A549 (cell line): ENCODE results near the gene CKMT2. TPM values are rescaled to one million over a fixed set of nuclear protein-coding genes. Genes with fewer than 3 reads are reported as not detected.
A peak's percentile ranks its signal among the peaks of the same experiment; 100 is the strongest.
"Not testable (repeated sequence)": the region's sequence is repeated elsewhere in the genome, so short reads cannot be mapped to it uniquely, and the experiment has no call there.

ENCODE experiments used
- ATAC-seq, 2 experiments: fragments of 200-7000 bp in 1 of 2; fragments of >200 bp in 1 of 2; cut with Nextera tagmentation in 1 of 2; cut with Tn5 transposase in 1 of 2; 3 replicates each; pipeline versions ENCODE4 v1.8.0 to v1.9.1; 2018 to 2020; ENCODE audit warnings: mild to moderate bottlenecking in 1 of 2, moderate library complexity in 1 of 2
- CTCF ChIA-PET: fragments of 300-600 bp; sonication (Branson Sonifier 250); formaldehyde crosslinking; extraction: SDS; loops from one replicate; lab custom pipeline; 2021; ENCODE audit warnings: antibody characterized with exemption, inconsistent platforms; lab: Yijun Ruan, JAX
- POLR2A ChIA-PET: fragments of 350-600 bp; formaldehyde crosslinking; extraction: SDS; loops from one replicate; lab custom pipeline; 2021; ENCODE audit warnings: antibody characterized with exemption, inconsistent platforms; lab: Yijun Ruan, JAX
- DNase-seq, 2 experiments: peaks; one replicate each; pipeline versions ENCODE4 v3.0.0 to v3.0.0-alpha.2; 2011 to 2016; ENCODE audit warnings: low read depth in 1 of 2, low spot score in 1 of 2
- FAIRE-seq: peaks from 2 replicates; lab custom pipeline; 2011; peaks lifted over from hg19 to GRCh38; lab: Jason Lieb, UNC
- H3K27ac ChIP-seq, 2 experiments: fragments of >200 bp; sonication (Bioruptor Twin); formaldehyde crosslinking; 3 replicates each; pipeline ENCODE4 v1.5.1; 2016 to 2017
- H3K4me1 ChIP-seq: fragments of >200 bp; sonication (Bioruptor Twin); formaldehyde crosslinking; 3 replicates; pipeline ENCODE4 v1.6.1; 2016
- H3K4me2 ChIP-seq: fragments of >200 bp; sonication (Bioruptor Twin); formaldehyde crosslinking; 3 replicates; pipeline ENCODE4 v1.6.1; 2016
- H3K4me3 ChIP-seq: fragments of >200 bp; sonication (Bioruptor Twin); formaldehyde crosslinking; 3 replicates; pipeline ENCODE4 v1.5.1; 2016
- H3K9me3 ChIP-seq: fragments of >200 bp; sonication (Bioruptor Twin); formaldehyde crosslinking; 3 replicates; pipeline ENCODE4 v1.6.1; 2016
- CBX2 ChIP-seq: fragments of 200-600 bp; sonication (generic); IDR thresholded peaks from 2 replicates; pipeline ENCODE4 v1.6.1; 2016; ENCODE audit warnings: low read depth, mild to moderate bottlenecking, borderline replicate concordance
- CBX8 ChIP-seq: fragments of 200-600 bp; sonication (generic); IDR thresholded peaks from 2 replicates; pipeline ENCODE4 v1.6.1; 2016
- CHD2 ChIP-seq: fragments of 150-350 bp; IDR thresholded peaks from 2 replicates; pipeline ENCODE4 v1.6.1; 2014; ENCODE audit warnings: low read length; ENCODE audit not compliant: partially characterized antibody
- CHD4 ChIP-seq: fragments of 200-600 bp; sonication (generic); IDR thresholded peaks from 2 replicates; pipeline ENCODE4 v1.6.1; 2016; ENCODE audit warnings: antibody characterized with exemption, mild to moderate bottlenecking, borderline replicate concordance
- EHMT2 ChIP-seq: fragments of 200-600 bp; sonication (generic); IDR thresholded peaks from 2 replicates; pipeline ENCODE4 v1.6.1; 2016; ENCODE audit warnings: antibody characterized with exemption, low read depth, mild to moderate bottlenecking, moderate library complexity
- EP300 ChIP-seq, 2 experiments: fragments of >200 bp; sonication (Bioruptor Twin); formaldehyde crosslinking; IDR thresholded peaks; 2 replicates in 1 of 2; 3 replicates in 1 of 2; pipeline ENCODE4 v1.6.1; 2016 to 2017
- FOSB ChIP-seq: fragments of 250-450 bp; sonication (Bioruptor Pico); IDR thresholded peaks from 2 replicates; pipeline ENCODE4 v1.5.0; 2020; ENCODE audit warnings: mild to moderate bottlenecking, moderate library complexity
- FOXS1 ChIP-seq: fragments of 250-450 bp; sonication (Bioruptor Pico); IDR thresholded peaks from 2 replicates; pipeline ENCODE4 v1.5.0; 2020; ENCODE audit warnings: mild to moderate bottlenecking, moderate library complexity
- GATA3 ChIP-seq: IDR thresholded peaks from 2 replicates; pipeline ENCODE4 v1.6.1; 2012; ENCODE audit warnings: borderline replicate concordance
- HDAC2 ChIP-seq: fragments of 200-600 bp; sonication (generic); IDR thresholded peaks from 2 replicates; pipeline ENCODE4 v1.6.1; 2016
- HOXB5 ChIP-seq: fragments of 250-450 bp; sonication (Bioruptor Pico); IDR thresholded peaks from 2 replicates; pipeline ENCODE4 v1.5.0; 2020; ENCODE audit warnings: mild to moderate bottlenecking, moderate library complexity
- JUNB ChIP-seq: fragments of >200 bp; sonication (Bioruptor Twin); formaldehyde crosslinking; IDR thresholded peaks from 2 replicates; pipeline ENCODE4 v1.6.1; 2016
- KDM5A ChIP-seq: fragments of 200-600 bp; sonication (generic); IDR thresholded peaks from 2 replicates; pipeline ENCODE4 v1.6.1; 2016; ENCODE audit warnings: antibody characterized with exemption, mild to moderate bottlenecking
- MAFK ChIP-seq: fragments of 450-650 bp; IDR thresholded peaks from 2 replicates; pipeline ENCODE4 v1.6.1; 2014; ENCODE audit not compliant: partially characterized antibody
- NFE2L2 ChIP-seq: fragments of 150-350 bp; conservative IDR thresholded peaks from 2 replicates; pipeline ENCODE4 v1.6.1; 2014; ENCODE audit warnings: low read length
- NPAS2 ChIP-seq: fragments of 250-450 bp; sonication (Bioruptor Pico); IDR thresholded peaks from 2 replicates; pipeline ENCODE4 v1.8.0; 2022; ENCODE audit warnings: mild to moderate bottlenecking, moderate library complexity, borderline replicate concordance
- POLR2AphosphoS2 ChIP-seq: conservative IDR thresholded peaks from 2 replicates; pipeline ENCODE4 v1.6.1; 2012; ENCODE audit warnings: low read length, improper control_type of control experiment, inconsistent platforms
- RFX5 ChIP-seq: fragments of 450-650 bp; IDR thresholded peaks from 2 replicates; pipeline ENCODE4 v1.7.1; 2014; ENCODE audit warnings: antibody characterized with exemption, mild to moderate bottlenecking, moderate library complexity
- SREBF2 ChIP-seq: fragments of 450-650 bp; IDR thresholded peaks from 2 replicates; pipeline ENCODE4 v1.6.1; 2014; ENCODE audit warnings: mild to moderate bottlenecking, moderate library complexity
- TP53 ChIP-seq: fragments of 250-450 bp; sonication (Bioruptor Pico); IDR thresholded peaks from 2 replicates; pipeline ENCODE4 v1.5.0; 2021; ENCODE audit warnings: mild to moderate bottlenecking, moderate library complexity
- ZC3H11A ChIP-seq: fragments of 450-650 bp; IDR thresholded peaks from 2 replicates; pipeline ENCODE4 v1.6.1; 2014; ENCODE audit warnings: antibody characterized with exemption, mild to moderate bottlenecking
- ZNF302 ChIP-seq: fragments of 250-450 bp; sonication (Bioruptor Pico); IDR thresholded peaks from 2 replicates; pipeline ENCODE4 v1.9.0; 2021; ENCODE audit warnings: inconsistent platforms, mild to moderate bottlenecking, moderate library complexity
- ZSCAN20 ChIP-seq: fragments of 250-450 bp; sonication (Bioruptor Pico); IDR thresholded peaks from 2 replicates; pipeline ENCODE4 v1.8.0; 2022; ENCODE audit warnings: mild to moderate bottlenecking, moderate library complexity
- WGBS: methylation state at CpG from one replicate; pipeline ENCODE4 v1.1.6; 2017; ENCODE audit errors: missing lambda C conversion rate; 5-methylcytosine and 5-hydroxymethylcytosine counted together
- polyA plus RNA-seq, 4 experiments: library from polyadenylated mRNA; depleted of rRNA in 3 of 4; stranded (reverse); fragments of >200 nt; fragmentation: RNase III in 1 of 4; extraction: RNeasy Plus Mini Kit Qiagen cat#74134 plus additional on column Dnase treatment in 1 of 4; gene quantifications; 2 replicates in 3 of 4; 3 replicates in 1 of 4; pipeline ENCODE4 v1.2.3, GENCODE V29; 2011 to 2017
- TF ChIP-seq, protein P1 (sequence below): fragments of 250-450 bp; sonication (Bioruptor Pico); IDR thresholded peaks from 2 replicates; pipeline ENCODE4 v1.5.0; 2021; ENCODE audit warnings: mild to moderate bottlenecking, moderate library complexity, borderline replicate concordance

Gene CKMT2
- polyA plus RNA-seq, 2 of the 4 experiments (the other 2 are of a cell fraction), result not detected

DNA sequence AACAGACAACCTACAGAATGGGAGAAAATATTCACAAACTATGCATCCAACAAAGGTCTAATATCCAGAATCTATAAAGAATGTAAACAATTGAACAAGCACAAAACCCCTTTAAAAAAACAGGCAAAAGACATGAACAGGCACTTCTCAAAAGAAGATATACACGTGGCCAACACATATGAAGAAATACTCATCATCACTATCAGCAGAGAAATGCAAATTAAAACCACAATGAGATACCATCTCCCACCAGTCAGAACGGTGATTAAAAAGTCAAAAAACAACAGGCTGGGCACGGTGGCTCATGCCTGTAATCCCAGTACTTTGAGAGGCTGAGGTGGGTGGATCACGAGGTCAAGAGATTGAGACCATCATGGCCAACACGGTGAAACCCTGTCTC lies 60.9 kb downstream of the CKMT2 start:
- ATAC-seq, H3K4me1 ChIP-seq, DNase-seq, FAIRE-seq, H3K4me3 ChIP-seq, H3K4me2 ChIP-seq, H3K27ac ChIP-seq, CTCF ChIA-PET, POLR2A ChIA-PET: not testable (repeated sequence)
- peaks cover 12% of the 10 kb centered on the region; the same call in 2 of the 3 replicates for H3K9me3 ChIP-seq
- WGBS, result 75% methylated on average over 5 of the region's 5 CpGs

DNA sequence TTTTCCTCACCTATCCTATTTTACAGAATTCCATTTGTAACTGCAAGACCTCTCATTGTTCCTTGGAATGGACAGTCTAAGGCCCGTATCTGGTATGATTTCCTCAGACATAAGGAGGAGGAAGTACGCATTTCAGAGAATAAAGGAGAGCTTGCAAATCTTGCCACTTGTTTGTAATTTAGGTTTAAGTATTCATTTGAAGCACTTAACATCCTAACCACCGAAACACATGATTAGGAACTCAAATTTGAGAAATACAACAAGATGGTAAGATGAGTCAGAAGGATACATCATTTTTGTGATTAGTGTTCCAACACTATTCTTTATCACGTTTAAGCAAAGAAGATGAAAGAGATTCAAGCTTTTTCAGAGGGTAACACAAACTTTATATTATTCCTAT lies 64.4 kb downstream of the CKMT2 start:
- 86% methylated on average over 4 of the region's 4 CpGs for WGBS
- no peak for DNase-seq
- ChIA-PET POLR2A (no interaction called here), CTCF (interaction anchor here (1.1 to 1.5 kb wide), 3 partner anchors 61 to 93 kb away, joined by 3 read pairs; no protein-coding TSS in a partner anchor)
- H3K4me2 ChIP-seq, result no peak overlapping the region
- peaks cover 14% of the 10 kb centered on the region for H3K4me1 ChIP-seq
- no peak for FAIRE-seq
- no peak for ATAC-seq
- H3K4me3 ChIP-seq, result no peak overlapping the region
- no peak overlapping the region for H3K27ac ChIP-seq
- TF ChIP-seq HDAC2, result no peak
- TF ChIP-seq SREBF2, result no peak
- no peak for TF ChIP-seq GATA3
- no peak for TF ChIP-seq JUNB
- no peak for TF ChIP-seq EP300 (IDR thresholded peaks at IDR 0.05)
- TF ChIP-seq, protein P1, sequence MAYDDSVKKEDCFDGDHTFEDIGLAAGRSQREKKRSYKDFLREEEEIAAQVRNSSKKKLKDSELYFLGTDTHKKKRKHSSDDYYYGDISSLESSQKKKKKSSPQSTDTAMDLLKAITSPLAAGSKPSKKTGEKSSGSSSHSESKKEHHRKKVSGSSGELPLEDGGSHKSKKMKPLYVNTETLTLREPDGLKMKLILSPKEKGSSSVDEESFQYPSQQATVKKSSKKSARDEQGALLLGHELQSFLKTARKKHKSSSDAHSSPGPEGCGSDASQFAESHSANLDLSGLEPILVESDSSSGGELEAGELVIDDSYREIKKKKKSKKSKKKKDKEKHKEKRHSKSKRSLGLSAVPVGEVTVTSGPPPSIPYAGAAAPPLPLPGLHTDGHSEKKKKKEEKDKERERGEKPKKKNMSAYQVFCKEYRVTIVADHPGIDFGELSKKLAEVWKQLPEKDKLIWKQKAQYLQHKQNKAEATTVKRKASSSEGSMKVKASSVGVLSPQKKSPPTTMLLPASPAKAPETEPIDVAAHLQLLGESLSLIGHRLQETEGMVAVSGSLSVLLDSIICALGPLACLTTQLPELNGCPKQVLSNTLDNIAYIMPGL (CRISPR knock-in tag), result no peak
- no peak for TF ChIP-seq MAFK
- TF ChIP-seq FOSB (CRISPR knock-in tag), result no peak
- TF ChIP-seq POLR2AphosphoS2, result no peak
- TF ChIP-seq HOXB5, result no peak
- no peak for TF ChIP-seq CBX8
- H3K9me3 ChIP-seq, result peaks cover 3% of the 10 kb centered on the region; the same call in 1 of the 3 replicates

DNA sequence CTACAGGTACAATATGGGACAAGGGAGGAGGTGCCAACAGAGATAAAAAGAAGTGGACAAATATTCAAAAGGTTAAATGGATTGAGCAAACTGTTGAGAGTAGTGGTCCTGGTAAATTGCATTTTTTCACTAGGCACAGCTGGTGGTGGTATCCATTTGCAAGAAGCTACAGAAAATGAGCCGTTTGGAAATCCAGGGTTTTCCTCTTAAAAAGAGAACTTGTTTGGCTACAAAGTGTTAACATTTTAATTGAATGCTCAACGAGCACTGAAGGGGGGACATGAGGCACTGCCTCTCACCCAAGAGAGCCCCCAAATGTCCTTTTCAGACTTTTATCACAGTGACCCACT lies 67.8 kb downstream of the CKMT2 start:
- FAIRE-seq (no peak), ATAC-seq (no peak), DNase-seq (no peak)
- CTCF ChIA-PET, result interaction anchor here (0.6 to 3.0 kb wide), 6 partner anchors 13 to 614 kb away, joined by 3 to 15 read pairs (median 8); no protein-coding TSS in a partner anchor
- Histone ChIP-seq H3K4me1 (peaks cover 23% of the 10 kb centered on the region), H3K4me3 (peak overlapping the region; percentile 73), H3K27ac (peak overlapping the region; percentile 86 to 99), H3K9me3 (no peaks in the 10 kb centered on the region), H3K4me2 (peak overlapping the region; percentile 88)
- POLR2A ChIA-PET, result interaction anchor here (1.0 to 1.9 kb wide), 2 partner anchors 30 to 864 kb away, joined by 3 to 10 read pairs; no protein-coding TSS in a partner anchor
- WGBS, result 0% methylated on average over 2 of the region's 2 CpGs
- TF ChIP-seq TP53 (CRISPR knock-in tag) (no peak), ZNF302 (no peak), RFX5 (no peak), NPAS2 (CRISPR knock-in tag) (no peak), KDM5A (no peak), ZSCAN20 (CRISPR knock-in tag) (no peak), ZC3H11A (no peak), NFE2L2 (no peak), CBX2 (no peak), CHD4 (no peak), CHD2 (no peak), FOXS1 (CRISPR knock-in tag) (no peak), EHMT2 (no peak), EP300 (IDR thresholded peaks at IDR 0.05) (no peak)
